GM23248 (cell line): ENCODE data around the gene RAB27A. TPM values are rescaled to one million over a fixed set of nuclear protein-coding genes. Genes with fewer than 3 reads are reported as not detected.

Experiments
- DNase-seq: peaks from one replicate; pipeline ENCODE4 v3.0.0-alpha.2; 2015
- H2AFZ ChIP-seq: fragments of 200-600 bp; sonication (generic); 2 replicates; pipeline ENCODE4 v1.6.1; 2016; ENCODE audit warnings: antibody characterized with exemption
- H3F3A ChIP-seq: fragments of 200-600 bp; sonication (generic); 2 replicates; pipeline ENCODE4 v1.6.1; 2016; ENCODE audit warnings: mild to moderate bottlenecking, antibody characterized with exemption, mixed run types; ENCODE audit not compliant: insufficient read depth
- H3K27ac ChIP-seq: fragments of 200-600 bp; sonication (generic); 2 replicates; pipeline ENCODE4 v1.5.1; 2016; ENCODE audit warnings: mild to moderate bottlenecking
- H3K27me3 ChIP-seq: fragments of 200-600 bp; sonication (generic); replicated peaks from 2 replicates; pipeline ENCODE4 v1.6.1; 2016; ENCODE audit warnings: mild to moderate bottlenecking; ENCODE audit not compliant: insufficient read depth
- H3K36me3 ChIP-seq: fragments of 200-600 bp; sonication (generic); 2 replicates; pipeline ENCODE4 v1.6.1; 2016; ENCODE audit warnings: low read depth, mild to moderate bottlenecking
- H3K4me1 ChIP-seq: fragments of 200-600 bp; sonication (generic); 2 replicates; pipeline ENCODE4 v1.6.1; 2016; ENCODE audit warnings: mild to moderate bottlenecking; ENCODE audit not compliant: insufficient read depth
- H3K4me2 ChIP-seq: fragments of 200-600 bp; sonication (generic); one replicate; pipeline ENCODE4 v1.6.1; 2016; ENCODE audit warnings: mild to moderate bottlenecking; ENCODE audit not compliant: unreplicated experiment
- H3K4me3 ChIP-seq: fragments of 200-600 bp; sonication (generic); 2 replicates; pipeline ENCODE4 v1.5.1; 2016; ENCODE audit warnings: mild to moderate bottlenecking
- H3K79me2 ChIP-seq: fragments of 200-600 bp; sonication (generic); 2 replicates; pipeline ENCODE4 v1.6.1; 2016; ENCODE audit warnings: mild to moderate bottlenecking; ENCODE audit not compliant: insufficient read depth
- H3K9ac ChIP-seq: fragments of 200-600 bp; sonication (generic); 2 replicates; pipeline ENCODE4 v1.6.1; 2016; ENCODE audit warnings: mild to moderate bottlenecking
- H3K9me2 ChIP-seq: fragments of 200-600 bp; sonication (generic); 2 replicates; pipeline ENCODE4 v1.6.1; 2016; ENCODE audit warnings: mixed run types, mild to moderate bottlenecking, moderate library complexity; ENCODE audit not compliant: insufficient read depth
- H3K9me3 ChIP-seq: fragments of 200-600 bp; sonication (generic); one replicate; pipeline ENCODE4 v1.6.1; 2017; ENCODE audit warnings: low read depth
- H4K20me1 ChIP-seq: fragments of 200-600 bp; sonication (generic); 2 replicates; pipeline ENCODE4 v1.6.0; 2016; ENCODE audit not compliant: insufficient read depth
- EZH2 ChIP-seq: fragments of 200-600 bp; sonication (generic); IDR thresholded peaks from 2 replicates; pipeline ENCODE4 v1.6.1; 2018; ENCODE audit warnings: antibody characterized with exemption, mild to moderate bottlenecking; ENCODE audit not compliant: insufficient read depth, poor library complexity, severe bottlenecking
- EZH2phosphoT487 ChIP-seq: fragments of 200-600 bp; sonication (generic); IDR thresholded peaks from 2 replicates; pipeline ENCODE4 v1.6.1; 2018; ENCODE audit warnings: antibody characterized with exemption, moderate library complexity, mild to moderate bottlenecking, low read depth; ENCODE audit not compliant: insufficient read depth
- WGBS, 2 experiments: methylation state at CpG; one replicate each; pipeline ENCODE4 v1.1.6; 2015 to 2017; ENCODE audit warnings: low lambda C conversion rate in 2 of 2, low coverage in 1 of 2; ENCODE audit errors: missing lambda C conversion rate in 2 of 2; 5-methylcytosine and 5-hydroxymethylcytosine counted together
- in situ Hi-C: fragments of 300-500 bp; cut with MboI; formaldehyde crosslinking; loops from 2 replicates; pipeline ENCODE4 v1.15.0; 2020
- polyA plus RNA-seq: library from polyadenylated mRNA; unstranded; fragments of >200 nt; fragmentation: Nextera tagmentation; extraction: Ambion mirVana; gene quantifications from 2 replicates; pipeline ENCODE4 v1.2.1, GENCODE V29; 2016
- total RNA-seq: library from RNA; depleted of rRNA; stranded (reverse); fragments of >200 nt; shearing (Covaris generic); gene quantifications from 2 replicates; pipeline ENCODE4 v1.2.3, GENCODE V29; 2014; rRNA removed

The RAB27A gene
- total and polyA plus RNA-seq, 2 experiments from 2014 or later = 9.0 to 9.5 TPM

GRCh38 chr15:55164284-55164683 is 125.3 kb downstream of the RAB27A start:
- H3F3A ChIP-seq = no peaks in the 10 kb centered on the region
- no peaks in the 10 kb centered on the region for H4K20me1 ChIP-seq
- TF ChIP-seq EZH2phosphoT487 (no peak), EZH2 (no peak)
- no peak for DNase-seq
- 73 to 76% methylated on average over 4 of the region's 4 CpGs for WGBS, 2 experiments
- in situ Hi-C loops = no loop called here
- no peaks in the 10 kb centered on the region for H3K79me2 ChIP-seq
- H3K4me2 ChIP-seq = no peak overlapping the region
- H3K36me3 ChIP-seq = no peaks in the 10 kb centered on the region
- no peaks in the 10 kb centered on the region for H3K27me3 ChIP-seq
- no peaks in the 10 kb centered on the region for H3K9me3 ChIP-seq
- no peak overlapping the region for H3K27ac ChIP-seq
- H3K4me1 ChIP-seq = no peaks in the 10 kb centered on the region
- no peak overlapping the region for H2AFZ ChIP-seq
- H3K4me3 ChIP-seq = no peak overlapping the region
- no peaks in the 10 kb centered on the region for H3K9me2 ChIP-seq
- no peak overlapping the region for H3K9ac ChIP-seq

Other genes with a start within 250 kb of the RAB27A start
- 95.2 and 112 TPM in 2 replicates for gene RSL24D1, start 92.9 kb downstream of the RAB27A start, total RNA-seq
- gene RSL24D1, start 92.9 kb downstream of the RAB27A start, polyA plus RNA-seq = 91.2 and 93.1 TPM in 2 replicates
- 13.4 and 30.2 TPM in 2 replicates for gene PIGBOS1, start 29.3 kb upstream of the RAB27A start, total RNA-seq
- 14.5 and 16.8 TPM in 2 replicates for gene PIGBOS1, start 29.3 kb upstream of the RAB27A start, polyA plus RNA-seq
- gene PIGB, start 29.4 kb upstream of the RAB27A start, total RNA-seq = 10.4 and 10.6 TPM in 2 replicates
- 17.2 and 18.3 TPM in 2 replicates for gene PIGB, start 29.4 kb upstream of the RAB27A start, polyA plus RNA-seq
- 147 and 169 TPM in 2 replicates for gene CCPG1, start 118.5 kb upstream of the RAB27A start, total RNA-seq
- gene CCPG1, start 118.5 kb upstream of the RAB27A start, polyA plus RNA-seq = 202 and 203 TPM in 2 replicates
- 0.54 and 1.4 TPM in 2 replicates for gene PIERCE2, start 118.7 kb upstream of the RAB27A start, total RNA-seq
- 6.6 and 7.3 TPM in 2 replicates for gene PIERCE2, start 118.7 kb upstream of the RAB27A start, polyA plus RNA-seq
- gene DNAAF4, start 218.4 kb upstream of the RAB27A start, total RNA-seq = 1.1 and 2.5 TPM in 2 replicates
- 4.0 and 5.8 TPM in 2 replicates for gene DNAAF4, start 218.4 kb upstream of the RAB27A start, polyA plus RNA-seq